ENCODE results near the gene CBFA2T3.

CBFA2T3 gene

DNA sequence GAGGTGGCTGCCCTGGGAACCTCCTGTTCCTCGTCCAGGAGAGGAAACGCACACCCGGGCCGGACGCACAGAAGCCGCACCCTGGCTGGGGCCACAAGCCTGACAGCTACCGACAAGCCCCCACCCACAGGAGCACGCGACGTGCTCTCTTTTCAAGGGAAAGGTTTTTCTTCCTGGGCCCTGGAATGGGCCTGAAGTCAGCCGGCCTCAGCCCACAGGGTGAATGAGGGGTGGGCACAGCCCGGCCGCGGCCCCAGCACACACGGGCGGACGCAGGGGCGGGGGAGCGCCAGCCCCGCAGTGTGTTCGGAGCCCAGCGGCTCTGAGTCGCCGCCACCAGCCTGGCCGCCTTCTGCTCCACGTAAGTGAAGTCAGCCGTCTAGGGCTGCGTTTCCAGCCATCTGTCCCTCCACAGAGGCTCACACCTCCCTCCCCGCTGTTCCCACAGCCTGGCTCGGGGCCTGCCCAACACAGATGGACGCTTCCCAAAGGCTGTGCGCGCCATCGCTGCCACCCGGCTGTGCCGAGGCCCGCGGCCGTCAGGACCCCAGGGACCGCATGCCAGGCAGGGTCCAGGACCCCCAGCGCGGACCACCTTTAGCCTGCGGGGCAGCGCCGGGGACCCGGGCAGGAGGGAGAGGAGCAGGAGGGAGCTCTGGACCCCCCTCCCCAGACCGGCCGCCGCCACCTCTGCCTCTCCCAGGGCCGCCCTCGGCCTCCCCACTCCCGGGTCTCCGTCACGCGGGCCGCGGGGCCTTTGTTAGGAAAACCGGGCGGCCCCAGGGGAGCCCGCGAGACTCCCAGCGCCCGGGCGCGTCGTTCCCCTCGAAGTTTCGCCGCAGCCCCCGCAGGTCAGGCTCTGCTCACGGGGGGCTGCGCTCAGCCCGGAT is 36.8 kb downstream of the CBFA2T3 start:
- FAIRE-seq, result no peak
- DNase-seq (ENCODE audit: low spot score), result no peak

DNA sequence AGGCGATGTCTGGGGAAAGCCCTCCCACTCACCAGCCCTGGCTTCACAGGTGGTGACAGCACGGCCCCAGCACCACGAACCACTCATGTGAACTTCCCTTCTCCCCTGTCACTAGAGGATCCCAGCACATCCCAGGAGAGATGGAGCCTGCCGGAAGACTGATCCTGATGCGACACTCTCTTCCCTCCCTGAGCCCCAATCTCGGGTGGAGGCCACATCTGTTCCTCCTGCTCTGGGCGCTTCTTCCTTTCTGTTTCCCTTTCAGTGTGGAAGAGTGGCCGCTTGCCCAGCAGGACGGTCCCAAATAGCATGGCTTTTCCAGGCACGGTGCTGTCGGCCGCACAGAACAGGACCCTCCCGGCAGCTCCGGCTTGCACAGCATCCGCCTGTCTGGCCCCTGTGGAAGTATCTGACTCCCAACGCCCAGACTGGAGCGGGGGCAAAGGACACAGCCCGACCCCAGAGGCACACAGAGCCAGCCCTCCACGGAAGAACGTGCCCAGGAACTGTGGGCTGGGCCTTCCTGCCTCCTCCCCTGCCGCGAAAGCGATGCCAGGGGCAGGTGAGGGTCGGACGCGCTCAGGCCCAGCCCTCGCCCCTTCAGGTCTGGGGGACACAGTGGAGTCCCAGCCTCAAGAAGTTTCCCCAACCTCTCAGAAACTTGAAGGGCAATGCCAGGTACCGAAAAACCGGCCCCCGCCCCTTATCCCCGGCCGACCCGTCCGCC is 37.6 kb downstream of the CBFA2T3 start:
- DNase-seq (ENCODE audit: low spot score) (no peak), FAIRE-seq (no peak)

DNA sequence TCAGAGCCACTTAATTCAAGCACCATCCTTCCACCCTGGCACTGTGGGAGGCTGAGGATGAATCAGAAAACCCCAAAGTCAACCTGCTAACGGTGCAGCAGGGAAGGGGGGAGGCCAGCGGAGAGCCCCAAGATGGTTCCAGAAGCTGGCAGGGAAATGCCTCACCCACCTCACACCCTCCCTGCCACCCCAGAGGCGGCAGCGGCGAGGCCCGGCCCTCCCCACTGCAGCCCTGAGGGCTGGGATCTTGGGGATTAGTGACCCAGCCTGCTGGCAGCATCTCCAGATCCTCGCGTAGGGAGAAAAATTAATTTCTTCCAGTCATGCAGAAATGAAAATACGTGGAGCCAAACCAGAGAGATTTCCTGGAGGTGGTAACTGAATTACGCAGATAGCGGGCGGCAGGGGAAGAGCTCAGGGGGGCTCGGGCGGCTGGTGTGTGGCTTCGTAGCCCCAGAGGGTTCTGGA is 38.2 kb downstream of the CBFA2T3 start:
- FAIRE-seq, result no peak

DNA sequence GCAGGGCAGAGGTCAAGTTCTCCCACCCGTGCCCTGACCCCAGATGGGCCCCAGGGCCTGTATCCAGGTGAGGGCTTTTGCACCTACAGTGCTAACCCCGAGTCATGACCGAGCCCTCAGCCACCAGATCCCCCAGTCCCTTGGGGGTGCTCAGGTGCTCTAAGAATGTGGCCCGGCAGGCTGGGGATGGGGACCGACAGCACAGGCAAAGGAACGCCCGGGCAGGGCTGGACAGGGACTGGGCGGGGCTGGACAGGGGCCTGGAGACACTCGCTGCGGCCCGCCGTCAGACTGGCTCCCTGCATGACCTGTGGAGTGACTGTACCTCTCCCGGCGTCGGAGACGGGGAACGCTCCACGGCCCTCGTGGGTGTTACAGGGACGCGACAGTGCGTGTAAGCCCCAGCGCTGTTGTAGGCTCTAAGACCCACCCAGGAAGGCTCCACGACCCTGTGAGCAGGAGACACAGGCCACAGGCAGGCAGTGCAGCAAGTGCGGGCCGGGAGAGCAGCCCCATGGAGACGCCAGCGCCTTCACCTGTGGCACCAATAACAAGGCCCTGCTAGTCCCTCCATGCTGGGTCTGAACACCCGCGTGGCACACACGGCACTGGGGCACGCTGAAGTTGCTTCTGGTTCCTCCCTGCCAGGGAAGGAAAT is 38.8 kb downstream of the CBFA2T3 start:
- FAIRE-seq, result no peak
- no peak for DNase-seq (ENCODE audit: low spot score)

More for the DNA sequence above, 38.2 kb downstream of the CBFA2T3 start:
- DNase-seq (ENCODE audit: low spot score), result no peak

DNA sequence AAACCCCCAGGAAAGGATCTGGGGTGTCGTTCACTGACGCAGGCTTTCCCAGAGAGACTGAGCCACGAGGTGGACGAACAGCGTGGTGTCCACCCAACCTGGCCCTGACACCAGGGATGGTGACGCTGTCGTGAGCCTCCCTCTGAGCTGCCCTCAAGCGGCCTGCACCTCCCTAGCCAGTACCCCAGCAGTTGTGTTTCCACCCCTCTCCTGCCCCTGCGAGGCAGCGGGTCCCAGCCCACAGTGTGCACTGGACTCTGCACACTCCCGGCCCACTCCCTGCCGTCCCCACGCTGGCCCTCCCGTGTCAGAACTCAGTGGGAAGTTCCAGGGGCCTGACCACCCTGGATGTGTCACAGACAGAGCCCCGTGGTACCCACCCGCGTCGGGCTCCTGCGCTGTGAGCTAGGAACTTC is 39.8 kb downstream of the CBFA2T3 start:
- no peak for FAIRE-seq
- DNase-seq (ENCODE audit: low spot score), result no peak

DNA sequence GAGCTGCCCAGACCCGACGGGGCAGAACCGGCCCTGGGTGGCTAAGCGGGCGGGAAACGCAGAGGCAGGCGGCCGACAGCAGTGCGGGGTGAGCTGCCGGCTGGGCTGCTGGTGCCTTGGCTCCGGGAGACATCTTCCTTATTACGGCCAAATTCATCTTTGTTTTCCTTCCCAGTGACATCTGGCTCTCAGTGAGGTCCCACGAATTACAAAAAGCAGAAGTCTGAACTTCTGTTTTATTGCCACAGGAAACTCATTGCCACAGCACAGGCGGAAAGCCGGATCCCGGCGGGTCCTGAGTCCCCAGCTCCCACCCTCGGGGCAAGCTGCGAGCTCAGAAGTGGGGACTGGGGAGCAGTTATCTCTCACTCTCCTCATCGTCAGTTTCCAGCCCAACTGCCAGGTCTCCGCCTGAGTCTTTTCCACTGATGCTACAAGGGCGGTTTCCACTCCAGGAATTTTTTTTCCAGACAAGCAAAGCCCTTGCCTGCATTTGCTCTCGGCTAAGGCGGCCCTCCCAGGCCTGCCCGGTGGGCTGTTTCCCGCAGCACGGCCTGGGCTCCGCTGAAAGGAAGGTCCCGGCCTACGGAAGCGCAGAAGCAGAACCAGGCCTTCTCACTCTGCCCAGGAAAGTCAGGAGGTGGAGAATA is 40.3 kb downstream of the CBFA2T3 start:
- FAIRE-seq (no peak), DNase-seq (ENCODE audit: low spot score) (no peak)

DNA sequence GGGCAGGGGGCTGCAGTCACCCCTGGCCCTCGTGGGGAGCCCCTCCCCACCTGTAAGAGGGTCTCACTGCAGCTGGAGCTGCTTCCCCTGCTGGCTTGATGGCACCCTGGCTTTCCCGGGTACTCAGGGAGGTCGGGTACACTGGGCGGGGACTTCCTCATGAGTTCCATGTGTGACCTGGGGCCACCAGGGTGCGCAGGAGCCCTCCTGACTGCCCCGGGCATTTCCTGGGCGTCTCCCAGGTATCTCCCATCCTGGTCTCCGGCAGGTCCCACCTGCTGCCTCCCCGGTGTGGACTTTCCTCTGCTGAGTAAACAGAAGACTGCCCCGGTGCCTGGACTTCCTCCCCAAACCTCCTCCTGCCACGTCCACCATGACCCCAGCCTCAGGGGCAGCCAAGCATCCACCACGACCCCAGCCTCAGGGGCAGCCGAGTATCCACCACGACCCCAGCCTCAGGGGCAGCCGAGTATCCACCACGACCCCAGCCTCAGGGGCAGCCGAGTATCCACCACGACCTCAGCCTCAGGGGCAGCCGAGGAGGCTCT is 40.9 kb downstream of the CBFA2T3 start:
- FAIRE-seq, result no peak
- no peak for DNase-seq (ENCODE audit: low spot score)

DNA sequence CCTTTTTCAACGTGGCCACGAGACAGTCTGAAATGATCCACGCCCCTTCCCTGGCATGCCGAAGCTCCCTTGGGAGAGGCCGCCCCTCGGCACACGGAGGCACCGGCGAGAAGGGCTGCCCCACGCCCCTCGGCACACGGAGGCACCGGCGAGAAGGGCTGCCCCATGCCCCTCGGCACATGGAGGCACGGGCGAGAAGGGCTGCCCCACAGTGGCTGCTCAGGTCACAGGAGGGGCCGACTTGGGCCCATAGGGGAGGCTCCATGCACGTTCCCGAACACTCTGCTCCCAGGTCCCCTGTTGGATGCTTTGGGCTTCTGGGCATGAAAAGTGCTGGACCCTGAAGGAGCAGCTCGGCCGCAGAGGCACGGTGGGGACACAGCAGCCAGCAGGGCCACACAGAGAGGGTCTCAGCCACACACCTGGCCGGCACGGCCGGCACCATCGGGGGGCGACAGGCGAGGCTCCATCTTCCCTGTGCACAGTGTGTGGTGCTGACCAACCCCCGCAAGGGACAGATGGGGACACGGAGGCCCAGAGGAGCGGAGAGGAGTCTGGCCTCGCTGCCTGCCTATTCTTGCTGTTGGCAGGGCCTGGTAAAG is 42.8 kb downstream of the CBFA2T3 start:
- no peak for FAIRE-seq
- DNase-seq (ENCODE audit: low spot score), result no peak

DNA sequence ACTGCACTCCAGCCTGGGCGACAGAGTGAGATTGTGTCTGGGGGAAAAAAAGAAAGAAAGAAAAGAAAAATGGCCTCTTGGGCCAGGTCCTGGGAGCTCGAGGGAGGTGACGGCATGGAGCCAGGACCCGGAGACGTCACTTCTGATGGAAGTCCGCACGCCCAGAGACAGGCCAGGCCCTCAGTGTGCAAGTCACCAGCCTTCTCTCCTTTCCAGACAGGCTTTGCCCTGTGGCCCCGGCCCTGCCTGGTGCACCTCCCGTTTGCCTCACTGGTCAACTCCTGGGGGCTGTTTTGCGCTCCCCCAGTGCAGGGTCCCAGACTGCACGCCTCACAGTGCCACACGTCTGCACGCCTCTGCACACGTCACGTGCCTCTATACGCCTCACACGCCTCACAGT is 44.1 kb downstream of the CBFA2T3 start:
- DNase-seq (ENCODE audit: low spot score) (no peak), FAIRE-seq (no peak)

DNA sequence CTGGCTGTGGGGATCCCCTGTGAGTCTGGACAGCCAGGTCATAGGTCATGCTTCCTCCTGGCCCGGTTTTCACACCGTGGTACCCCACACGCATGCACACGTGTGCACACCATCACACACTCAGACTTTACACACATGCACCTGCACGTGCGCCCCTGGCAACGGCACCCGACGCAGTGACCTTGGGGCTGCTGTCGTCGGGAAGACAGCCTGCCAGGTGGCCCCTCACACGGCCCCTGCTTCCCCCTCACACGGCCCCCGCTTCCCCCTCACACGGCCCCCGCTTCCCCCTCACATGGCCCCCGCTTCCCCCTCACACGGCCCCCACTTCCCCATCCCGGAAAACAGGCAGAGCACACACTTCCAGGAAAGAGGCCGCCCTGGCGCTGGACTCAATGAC is 45.1 kb downstream of the CBFA2T3 start:
- DNase-seq (ENCODE audit: low spot score) (no peak), FAIRE-seq (no peak)

DNA sequence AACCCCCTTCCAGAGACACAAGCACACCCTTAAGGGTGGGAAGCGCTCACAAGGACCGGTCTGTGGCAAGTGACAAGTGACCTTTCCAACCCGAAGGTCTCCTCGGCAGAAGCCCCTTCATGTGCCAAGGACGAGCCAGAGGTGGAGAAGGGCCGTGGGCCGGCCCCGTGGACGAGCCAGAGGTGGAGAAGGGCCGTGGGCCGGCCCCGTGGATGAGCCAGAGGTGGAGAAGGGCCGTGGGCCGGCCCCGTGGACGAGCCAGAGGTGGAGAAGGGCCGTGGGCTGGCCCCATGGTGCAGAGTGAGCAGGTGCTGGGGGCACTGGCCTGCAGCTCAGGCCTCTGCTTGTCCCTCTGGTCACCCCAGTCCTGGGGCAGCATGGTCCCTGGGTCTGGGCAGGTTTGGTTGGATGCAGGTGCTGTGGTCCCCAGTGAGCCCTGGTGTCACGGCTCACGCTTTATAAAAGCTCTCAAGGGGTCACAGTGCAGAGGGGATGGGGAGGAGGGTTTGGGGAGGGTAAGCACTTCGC is 45.6 kb downstream of the CBFA2T3 start:
- FAIRE-seq, result no peak

DNA sequence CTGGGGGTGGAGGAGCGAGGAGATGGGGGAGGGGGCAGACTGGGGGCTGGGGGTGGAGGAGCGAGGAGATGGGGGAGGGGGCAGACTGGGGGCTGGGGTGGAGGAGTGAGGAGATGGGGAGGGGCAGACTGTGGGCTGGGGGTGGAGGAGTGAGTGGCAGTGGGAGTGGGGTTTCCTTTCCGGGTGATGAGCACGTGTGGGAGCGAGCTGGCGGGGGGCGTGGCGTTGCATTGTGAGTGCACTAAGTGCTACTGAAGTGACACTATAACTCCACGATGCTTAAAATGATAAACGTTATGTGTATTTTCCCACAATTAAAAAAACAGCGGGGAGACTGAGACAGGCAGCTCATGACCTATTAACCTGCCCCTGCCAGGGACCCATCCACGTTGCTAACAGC is 46.3 kb downstream of the CBFA2T3 start:
- no peak for FAIRE-seq
- no peak for DNase-seq (ENCODE audit: low spot score)

More for the DNA sequence above, 45.6 kb downstream of the CBFA2T3 start:
- DNase-seq (ENCODE audit: low spot score), result no peak

DNA sequence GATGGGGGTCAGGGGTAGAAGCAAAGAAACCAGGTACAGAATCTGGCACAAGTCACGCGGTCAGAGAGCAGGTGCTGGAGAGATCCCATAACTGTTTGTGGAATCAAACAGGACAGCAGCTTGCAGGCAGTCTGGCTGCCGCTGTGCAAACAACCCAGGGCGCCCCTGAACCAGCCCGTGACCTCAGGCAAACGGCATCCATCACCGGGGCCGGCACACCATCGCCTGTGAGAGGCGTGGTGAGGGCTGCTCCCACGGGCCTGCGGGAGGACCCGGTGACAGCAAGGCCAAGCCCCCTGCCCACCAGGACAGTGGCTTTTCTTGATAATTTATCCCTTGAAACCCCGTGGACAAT is 47.9 kb downstream of the CBFA2T3 start:
- DNase-seq (ENCODE audit: low spot score) (no peak), FAIRE-seq (no peak)

DNA sequence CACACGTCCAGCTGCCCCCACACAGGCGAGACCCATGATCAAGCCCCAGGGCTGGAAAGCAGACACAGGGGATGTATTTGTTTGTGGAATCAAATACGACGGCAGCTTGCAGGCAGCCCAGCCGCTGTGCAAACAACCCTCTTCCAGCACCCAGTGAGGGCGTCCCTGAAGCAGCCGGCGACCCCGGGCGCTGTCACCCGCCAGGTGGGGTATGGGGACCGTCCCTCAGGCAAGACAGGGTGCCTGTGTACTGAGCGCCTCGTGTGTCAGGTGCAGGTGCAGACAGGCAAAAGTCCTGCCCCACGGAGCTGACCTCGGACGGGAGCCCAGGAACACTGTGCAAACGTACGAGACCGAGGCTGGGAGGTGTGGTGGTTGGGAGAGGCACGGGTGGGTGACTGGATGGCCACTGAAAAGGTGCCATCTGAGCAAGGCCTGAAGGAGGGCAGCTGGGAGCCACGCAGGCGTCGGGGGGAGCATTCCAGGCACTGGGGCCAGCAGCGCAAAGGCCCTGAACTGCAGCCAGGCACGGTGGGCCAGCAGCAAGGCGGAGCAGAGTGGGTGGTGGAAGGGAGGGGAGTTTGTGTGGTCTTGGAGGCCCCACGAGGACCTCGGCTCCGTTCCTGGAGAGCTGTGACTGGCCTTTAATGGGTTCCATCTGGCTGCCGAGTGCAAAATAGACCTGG is 48.5 kb downstream of the CBFA2T3 start:
- FAIRE-seq (no peak), DNase-seq (ENCODE audit: low spot score) (no peak)

DNA sequence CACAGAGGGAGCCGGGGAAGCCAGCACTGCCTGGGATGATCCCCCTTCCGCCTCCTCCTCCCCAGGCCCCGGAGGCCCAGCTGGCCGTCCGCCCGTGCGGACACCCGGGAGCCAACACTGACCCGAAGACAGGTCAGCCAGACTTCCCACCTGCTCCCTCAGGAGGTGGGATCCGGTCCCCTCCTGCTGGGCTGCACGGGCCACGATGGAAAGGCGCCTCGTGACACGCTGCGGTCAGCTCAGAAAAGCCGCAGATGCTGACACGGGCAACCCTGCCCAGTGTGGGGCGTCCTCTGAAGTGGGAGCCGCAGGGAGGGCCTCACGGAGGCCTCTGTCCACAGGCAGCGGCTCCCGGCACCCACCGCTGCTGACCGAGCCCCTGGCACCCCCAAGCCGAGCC is 49.3 kb downstream of the CBFA2T3 start:
- no peak for FAIRE-seq
- DNase-seq (ENCODE audit: low spot score), result no peak

DNA sequence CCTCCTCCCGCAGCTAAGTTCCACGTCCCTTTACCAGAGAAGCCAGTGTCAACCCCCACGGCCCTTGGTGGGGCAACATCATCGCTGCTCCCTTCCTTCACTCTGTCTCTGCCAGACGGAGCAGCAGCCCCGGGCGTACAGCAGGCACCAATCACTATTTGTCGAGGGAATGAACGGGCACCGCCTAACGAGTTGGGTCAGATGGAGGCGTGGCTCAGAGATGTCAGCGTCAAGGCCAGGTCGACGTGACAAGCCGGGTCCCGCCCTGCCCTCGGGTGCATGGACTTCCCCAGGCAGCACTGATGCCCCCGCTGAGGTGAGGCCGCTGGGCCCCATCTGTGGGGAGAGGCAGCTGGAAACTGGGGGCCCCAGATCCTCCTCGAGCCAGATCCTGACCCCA is 50.0 kb downstream of the CBFA2T3 start:
- DNase-seq (ENCODE audit: low spot score) (no peak), FAIRE-seq (no peak)

DNA sequence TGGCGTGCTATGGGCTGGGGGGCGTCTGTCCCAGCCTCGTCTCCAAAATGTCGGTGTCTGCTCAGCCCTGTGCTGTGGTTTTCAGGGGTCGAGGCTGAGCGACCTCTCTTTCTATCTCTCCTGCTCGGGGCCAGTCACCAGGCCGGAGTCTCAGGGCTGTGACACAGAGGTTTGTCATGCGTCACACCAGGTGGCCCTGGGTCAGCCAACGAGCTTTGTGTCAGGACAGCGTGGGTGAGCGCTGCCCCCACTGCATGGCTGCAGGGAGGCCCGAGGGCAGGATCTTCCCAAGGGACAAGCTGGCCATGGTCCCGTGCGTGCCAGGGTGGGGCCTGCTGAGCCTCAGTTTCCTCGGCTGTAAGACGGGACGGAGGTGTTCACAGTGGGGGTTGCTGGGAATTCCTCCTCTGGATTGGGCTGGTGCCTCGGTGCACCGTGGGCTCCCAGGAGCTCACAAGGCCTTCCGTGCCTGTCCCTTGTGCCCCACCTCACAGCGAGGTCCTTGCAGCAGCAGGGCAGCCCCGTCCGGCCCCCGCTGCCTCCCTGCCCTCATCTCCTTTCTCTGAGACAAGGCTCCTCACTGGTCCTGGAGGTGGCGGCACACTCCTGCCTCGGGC is 50.5 kb downstream of the CBFA2T3 start:
- FAIRE-seq (no peak), DNase-seq (ENCODE audit: low spot score) (peak; percentile 68)

DNA sequence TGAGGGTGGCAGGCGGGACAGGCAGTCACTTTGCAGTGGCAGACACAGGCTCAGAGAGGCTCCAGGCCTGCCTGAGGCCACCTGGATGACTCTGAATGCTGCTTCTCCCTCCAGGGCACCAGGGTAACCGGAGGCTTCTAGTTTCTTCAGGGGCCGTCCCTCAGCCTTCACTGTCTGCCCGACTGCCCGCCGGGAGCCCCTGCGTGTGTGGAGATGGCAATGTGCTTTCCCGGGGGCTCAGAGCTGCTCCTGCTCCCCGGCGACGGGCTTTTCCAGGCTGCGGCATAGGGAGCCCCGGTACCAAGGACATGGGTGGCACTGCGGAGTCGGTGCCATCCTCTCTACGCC is 51.5 kb downstream of the CBFA2T3 start:
- DNase-seq (ENCODE audit: low spot score) (no peak), FAIRE-seq (no peak)

DNA sequence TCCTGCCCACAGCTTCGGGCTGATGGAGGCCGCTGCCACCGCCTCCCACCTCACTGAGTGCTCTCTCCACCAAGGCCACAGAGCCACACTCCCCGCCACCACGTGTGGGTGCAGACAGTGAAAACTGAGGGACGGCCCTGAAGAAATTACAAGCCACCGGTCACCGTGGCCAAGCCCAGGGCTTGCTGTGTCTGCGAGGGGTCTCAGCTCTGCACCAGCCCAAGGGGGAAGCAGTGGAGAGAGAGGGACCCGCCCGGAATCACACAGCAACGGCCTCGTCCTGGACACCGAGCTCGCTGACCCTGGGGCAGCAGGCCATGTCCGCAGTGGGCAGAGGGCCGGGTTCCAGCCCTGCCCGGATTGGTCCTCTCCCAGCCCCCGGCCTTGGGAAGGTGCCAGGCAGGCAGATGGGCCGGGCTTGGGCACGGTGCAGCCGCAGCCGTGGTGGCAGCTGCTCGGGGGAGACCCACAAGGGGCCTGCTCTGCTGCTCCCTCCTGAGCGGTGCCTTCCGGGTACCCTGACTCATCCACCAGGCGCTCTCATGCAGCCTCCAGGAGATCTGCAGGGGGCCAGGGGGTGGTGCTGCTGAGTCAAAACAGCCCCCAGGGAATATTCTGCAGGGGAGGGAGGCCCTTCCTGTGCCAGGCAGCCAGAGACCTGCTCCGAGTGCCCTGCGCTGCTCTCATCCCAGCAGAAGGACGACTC is 52.0 kb downstream of the CBFA2T3 start:
- peak; percentile 81 for DNase-seq (ENCODE audit: low spot score)
- FAIRE-seq, result peak; percentile 71

Measured in RCC 7860 (cell line).